GM23338 (cell line): ENCODE measurements around the gene COIL. TPM values are rescaled to one million over a fixed set of nuclear protein-coding genes. Genes with fewer than 3 reads are reported as not detected.

ENCODE experiments used
- ATAC-seq: fragments of 200-7000 bp; cut with Tn5 transposase; 3 replicates; pipeline ENCODE4 v1.9.1; 2020
- DNase-seq: peaks from one replicate; pipeline ENCODE4 v3.0.0-alpha.2; 2015; ENCODE audit warnings: low spot score
- H2AFZ ChIP-seq: fragments of 200-600 bp; sonication (generic); 2 replicates; pipeline ENCODE4 v1.8.0; 2016; ENCODE audit warnings: antibody characterized with exemption, mild to moderate bottlenecking, moderate library complexity
- H3F3A ChIP-seq: fragments of 200-600 bp; sonication (generic); replicated peaks from 2 replicates; pipeline ENCODE4 v1.8.0; 2017; ENCODE audit warnings: antibody characterized with exemption, mixed run types, low read depth
- H3K27ac ChIP-seq: fragments of 200-600 bp; sonication (generic); 2 replicates; pipeline ENCODE4 v1.6.1; 2016; ENCODE audit warnings: low read depth
- H3K27me3 ChIP-seq: fragments of 200-600 bp; sonication (generic); 2 replicates; pipeline ENCODE4 v1.8.0; 2016; ENCODE audit warnings: mild to moderate bottlenecking, mixed run types, moderate library complexity; ENCODE audit not compliant: insufficient read depth
- H3K36me3 ChIP-seq: fragments of 200-600 bp; sonication (generic); 2 replicates; pipeline ENCODE4 v1.8.0; 2016; ENCODE audit warnings: mild to moderate bottlenecking; ENCODE audit not compliant: insufficient read depth
- H3K4me1 ChIP-seq: fragments of 200-600 bp; sonication (generic); 2 replicates; pipeline ENCODE4 v1.8.0; 2016; ENCODE audit warnings: mild to moderate bottlenecking, moderate library complexity; ENCODE audit not compliant: insufficient read depth
- H3K4me2 ChIP-seq: fragments of 200-600 bp; sonication (generic); 2 replicates; pipeline ENCODE4 v1.7.1; 2017; ENCODE audit warnings: mixed run types
- H3K4me3 ChIP-seq: fragments of 200-600 bp; sonication (generic); 2 replicates; pipeline ENCODE4 v1.6.1; 2016; ENCODE audit warnings: mixed run types
- H3K79me2 ChIP-seq: fragments of 200-600 bp; sonication (generic); replicated peaks from 2 replicates; pipeline ENCODE4 v1.8.0; 2017; ENCODE audit warnings: mild to moderate bottlenecking; ENCODE audit not compliant: insufficient read depth
- H3K9me2 ChIP-seq: fragments of 200-600 bp; sonication (generic); 2 replicates; pipeline ENCODE4 v1.8.0; 2017; ENCODE audit not compliant: insufficient read depth
- H4K20me1 ChIP-seq: fragments of 200-600 bp; sonication (generic); replicated peaks from 2 replicates; pipeline ENCODE4 v1.8.0; 2017; ENCODE audit warnings: mild to moderate bottlenecking; ENCODE audit not compliant: insufficient read depth
- H3K27ac Mint-ChIP-seq: 2 replicates; pipeline ENCODE4 v1.8.0; 2020; ENCODE audit warnings: inconsistent platforms, mild to moderate bottlenecking, moderate library complexity, mixed read lengths
- H3K27me3 Mint-ChIP-seq: 3 replicates; pipeline ENCODE4 v1.8.0; 2022; ENCODE audit warnings: low read depth, mild to moderate bottlenecking, moderate library complexity, mixed read lengths, inconsistent platforms; ENCODE audit not compliant: insufficient read depth, poor library complexity
- H3K36me3 Mint-ChIP-seq: 3 replicates; pipeline ENCODE4 v1.8.0; 2021; ENCODE audit warnings: low read depth, mild to moderate bottlenecking, inconsistent platforms, moderate library complexity, mixed read lengths
- H3K4me1 Mint-ChIP-seq: 3 replicates; pipeline ENCODE4 v1.8.0; 2020; ENCODE audit warnings: mild to moderate bottlenecking, inconsistent platforms, mixed read lengths
- H3K4me3 Mint-ChIP-seq: 3 replicates; pipeline ENCODE4 v1.8.0; 2021; ENCODE audit warnings: moderate library complexity, mild to moderate bottlenecking, inconsistent platforms, mixed read lengths
- H3K9me3 Mint-ChIP-seq: 3 replicates; pipeline ENCODE4 v1.8.0; 2020; ENCODE audit warnings: moderate library complexity, mild to moderate bottlenecking, inconsistent platforms, mixed read lengths
- CREB1 ChIP-seq: fragments of 250-450 bp; sonication (Bioruptor Pico); IDR thresholded peaks from 2 replicates; pipeline ENCODE4 v1.5.0; 2020; ENCODE audit warnings: low read depth, mild to moderate bottlenecking, moderate library complexity
- EZH2 ChIP-seq: fragments of 200-600 bp; sonication (generic); IDR thresholded peaks from one replicate; pipeline ENCODE4 v1.8.0; 2017; ENCODE audit warnings: antibody characterized with exemption, mild to moderate bottlenecking, low read depth; ENCODE audit not compliant: unreplicated experiment
- EZH2phosphoT487 ChIP-seq: fragments of 200-600 bp; sonication (generic); IDR thresholded peaks from one replicate; pipeline ENCODE4 v1.8.1; 2018; ENCODE audit warnings: antibody characterized with exemption; ENCODE audit not compliant: unreplicated experiment
- NANOG ChIP-seq: IDR thresholded peaks from 2 replicates; pipeline ENCODE4 v1.6.1; 2016; ENCODE audit warnings: antibody characterized with exemption, borderline replicate concordance
- ZNF114 ChIP-seq: fragments of 250-450 bp; sonication (Bioruptor Pico); IDR thresholded peaks from 2 replicates; pipeline ENCODE4 v1.5.0; 2020; ENCODE audit warnings: mild to moderate bottlenecking, moderate library complexity
- polyA plus RNA-seq: library from polyadenylated mRNA; unstranded; fragments of >200 nt; fragmentation: Nextera tagmentation; extraction: Ambion mirVana; gene quantifications from 2 replicates; pipeline ENCODE4 v1.2.1, GENCODE V29; 2016
- total RNA-seq: library from RNA; depleted of rRNA; stranded (reverse); fragments of >200 nt; shearing (Covaris generic); gene quantifications from 2 replicates; pipeline ENCODE4 v1.2.3, GENCODE V29; 2014
- TF ChIP-seq, protein P1 (sequence below): IDR thresholded peaks from one replicate; pipeline ENCODE4 v1.6.1; 2018; ENCODE audit warnings: antibody characterized with exemption; ENCODE audit not compliant: unreplicated experiment
- TF ChIP-seq, protein P2 (sequence below), 2 experiments: fragments of 200-600 bp in 1 of 2; sonication (generic) in 1 of 2; conservative IDR thresholded peaks; 2 replicates each; pipeline versions ENCODE4 v1.5.1 to v1.6.1; 2016 to 2017; ENCODE audit warnings: antibody characterized with exemption in 2 of 2, low read depth in 2 of 2, mild to moderate bottlenecking in 2 of 2, moderate library complexity in 1 of 2
- TF ChIP-seq, protein P3 (sequence below): IDR thresholded peaks from 2 replicates; pipeline ENCODE4 v1.6.1; 2016; ENCODE audit warnings: antibody characterized with exemption

Gene COIL
- total and polyA plus RNA-seq, 2 experiments from 2014 or later: 18.5 to 32.2 TPM

DNA sequence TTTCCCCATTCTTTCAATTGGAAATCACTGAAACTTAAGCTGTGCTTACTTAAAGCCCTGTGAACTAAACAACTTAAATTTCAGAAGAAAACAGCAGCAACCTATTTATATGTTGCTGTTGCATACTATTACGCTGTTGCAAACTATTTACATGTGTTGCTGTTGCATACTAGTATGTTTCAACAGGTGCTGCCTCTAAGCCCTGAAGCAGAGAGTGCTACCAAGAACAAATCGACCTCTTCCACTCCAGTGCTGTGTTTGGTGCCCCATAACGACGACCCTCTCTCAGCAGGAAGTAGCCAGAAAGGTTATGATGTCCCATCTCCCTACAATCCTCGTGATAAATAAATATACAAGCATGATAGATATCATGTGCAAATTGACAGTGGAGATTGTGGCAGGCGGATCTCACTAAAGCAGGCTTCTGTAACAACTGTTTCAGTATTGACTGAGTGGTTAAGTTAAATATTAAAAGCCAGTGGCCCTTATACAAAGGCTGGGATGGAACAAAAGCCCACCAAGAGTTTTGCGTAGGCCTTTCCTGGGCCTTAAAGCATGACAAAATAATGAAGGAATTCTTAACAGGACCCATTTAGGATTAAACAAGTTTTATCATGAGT, 11.4 kb upstream of the COIL start (continued):
- TF ChIP-seq, protein P1, sequence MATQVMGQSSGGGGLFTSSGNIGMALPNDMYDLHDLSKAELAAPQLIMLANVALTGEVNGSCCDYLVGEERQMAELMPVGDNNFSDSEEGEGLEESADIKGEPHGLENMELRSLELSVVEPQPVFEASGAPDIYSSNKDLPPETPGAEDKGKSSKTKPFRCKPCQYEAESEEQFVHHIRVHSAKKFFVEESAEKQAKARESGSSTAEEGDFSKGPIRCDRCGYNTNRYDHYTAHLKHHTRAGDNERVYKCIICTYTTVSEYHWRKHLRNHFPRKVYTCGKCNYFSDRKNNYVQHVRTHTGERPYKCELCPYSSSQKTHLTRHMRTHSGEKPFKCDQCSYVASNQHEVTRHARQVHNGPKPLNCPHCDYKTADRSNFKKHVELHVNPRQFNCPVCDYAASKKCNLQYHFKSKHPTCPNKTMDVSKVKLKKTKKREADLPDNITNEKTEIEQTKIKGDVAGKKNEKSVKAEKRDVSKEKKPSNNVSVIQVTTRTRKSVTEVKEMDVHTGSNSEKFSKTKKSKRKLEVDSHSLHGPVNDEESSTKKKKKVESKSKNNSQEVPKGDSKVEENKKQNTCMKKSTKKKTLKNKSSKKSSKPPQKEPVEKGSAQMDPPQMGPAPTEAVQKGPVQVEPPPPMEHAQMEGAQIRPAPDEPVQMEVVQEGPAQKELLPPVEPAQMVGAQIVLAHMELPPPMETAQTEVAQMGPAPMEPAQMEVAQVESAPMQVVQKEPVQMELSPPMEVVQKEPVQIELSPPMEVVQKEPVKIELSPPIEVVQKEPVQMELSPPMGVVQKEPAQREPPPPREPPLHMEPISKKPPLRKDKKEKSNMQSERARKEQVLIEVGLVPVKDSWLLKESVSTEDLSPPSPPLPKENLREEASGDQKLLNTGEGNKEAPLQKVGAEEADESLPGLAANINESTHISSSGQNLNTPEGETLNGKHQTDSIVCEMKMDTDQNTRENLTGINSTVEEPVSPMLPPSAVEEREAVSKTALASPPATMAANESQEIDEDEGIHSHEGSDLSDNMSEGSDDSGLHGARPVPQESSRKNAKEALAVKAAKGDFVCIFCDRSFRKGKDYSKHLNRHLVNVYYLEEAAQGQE: no peak
- no peak for TF ChIP-seq EZH2phosphoT487
- TF ChIP-seq ZNF114 (CRISPR knock-in tag): no peak
- TF ChIP-seq, protein P2, sequence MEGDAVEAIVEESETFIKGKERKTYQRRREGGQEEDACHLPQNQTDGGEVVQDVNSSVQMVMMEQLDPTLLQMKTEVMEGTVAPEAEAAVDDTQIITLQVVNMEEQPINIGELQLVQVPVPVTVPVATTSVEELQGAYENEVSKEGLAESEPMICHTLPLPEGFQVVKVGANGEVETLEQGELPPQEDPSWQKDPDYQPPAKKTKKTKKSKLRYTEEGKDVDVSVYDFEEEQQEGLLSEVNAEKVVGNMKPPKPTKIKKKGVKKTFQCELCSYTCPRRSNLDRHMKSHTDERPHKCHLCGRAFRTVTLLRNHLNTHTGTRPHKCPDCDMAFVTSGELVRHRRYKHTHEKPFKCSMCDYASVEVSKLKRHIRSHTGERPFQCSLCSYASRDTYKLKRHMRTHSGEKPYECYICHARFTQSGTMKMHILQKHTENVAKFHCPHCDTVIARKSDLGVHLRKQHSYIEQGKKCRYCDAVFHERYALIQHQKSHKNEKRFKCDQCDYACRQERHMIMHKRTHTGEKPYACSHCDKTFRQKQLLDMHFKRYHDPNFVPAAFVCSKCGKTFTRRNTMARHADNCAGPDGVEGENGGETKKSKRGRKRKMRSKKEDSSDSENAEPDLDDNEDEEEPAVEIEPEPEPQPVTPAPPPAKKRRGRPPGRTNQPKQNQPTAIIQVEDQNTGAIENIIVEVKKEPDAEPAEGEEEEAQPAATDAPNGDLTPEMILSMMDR (conservative IDR thresholded peaks at IDR 0.05; ENCODE audit: low read depth in 2 of 2): no peak
- TF ChIP-seq EZH2: no peak
- TF ChIP-seq NANOG: no peak
- no peak for TF ChIP-seq CREB1 (CRISPR knock-in tag)
- TF ChIP-seq, protein P3, sequence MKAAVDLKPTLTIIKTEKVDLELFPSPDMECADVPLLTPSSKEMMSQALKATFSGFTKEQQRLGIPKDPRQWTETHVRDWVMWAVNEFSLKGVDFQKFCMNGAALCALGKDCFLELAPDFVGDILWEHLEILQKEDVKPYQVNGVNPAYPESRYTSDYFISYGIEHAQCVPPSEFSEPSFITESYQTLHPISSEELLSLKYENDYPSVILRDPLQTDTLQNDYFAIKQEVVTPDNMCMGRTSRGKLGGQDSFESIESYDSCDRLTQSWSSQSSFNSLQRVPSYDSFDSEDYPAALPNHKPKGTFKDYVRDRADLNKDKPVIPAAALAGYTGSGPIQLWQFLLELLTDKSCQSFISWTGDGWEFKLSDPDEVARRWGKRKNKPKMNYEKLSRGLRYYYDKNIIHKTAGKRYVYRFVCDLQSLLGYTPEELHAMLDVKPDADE: no peak

DNA sequence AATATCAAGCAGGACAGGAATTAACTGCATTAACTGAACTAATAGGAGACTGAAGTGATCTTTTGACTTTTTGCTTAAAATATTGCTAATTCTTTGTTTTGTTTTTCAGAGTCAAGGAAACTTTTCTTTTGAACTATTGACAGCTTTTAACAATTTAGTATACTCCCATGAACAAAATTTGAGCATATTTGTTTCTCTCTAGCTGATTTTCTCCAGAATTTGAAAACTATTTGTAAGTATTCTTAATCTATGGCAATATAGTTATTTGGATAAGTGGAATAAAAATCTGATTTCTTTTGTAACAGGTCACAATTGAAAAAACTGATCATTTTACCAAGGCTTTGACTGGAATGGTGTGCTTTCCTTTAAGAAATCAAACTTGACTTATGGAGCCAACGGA, 10.1 kb upstream of the COIL start:
- H3K4me3 Mint-ChIP-seq: no peak overlapping the region
- ATAC-seq (no peak), DNase-seq (no peak)
- Histone ChIP-seq H3F3A (no peaks in the 10 kb centered on the region), H2AFZ (no peak overlapping the region), H4K20me1 (no peaks in the 10 kb centered on the region), H3K36me3 (no peaks in the 10 kb centered on the region), H3K4me1 (peaks cover 4% of the 10 kb centered on the region; the same call in 1 of the 2 replicates), H3K9me2 (no peaks in the 10 kb centered on the region), H3K4me2 (no peak overlapping the region), H3K4me3 (no peak overlapping the region), H3K27me3 (no peaks in the 10 kb centered on the region), H3K27ac (no peak overlapping the region), H3K79me2 (no peaks in the 10 kb centered on the region)
- peaks cover 38% of the 10 kb centered on the region for H3K9me3 Mint-ChIP-seq
- H3K27me3 Mint-ChIP-seq: peaks cover 6% of the 10 kb centered on the region
- peaks cover 18% of the 10 kb centered on the region; the same call in 1 of the 3 replicates for H3K36me3 Mint-ChIP-seq
- H3K27ac Mint-ChIP-seq: no peak overlapping the region
- peaks cover 18% of the 10 kb centered on the region for H3K4me1 Mint-ChIP-seq
- TF ChIP-seq ZNF114 (CRISPR knock-in tag) (no peak), CREB1 (CRISPR knock-in tag) (no peak), NANOG (no peak), EZH2phosphoT487 (no peak)
- TF ChIP-seq, protein P1: no peak
- TF ChIP-seq, protein P2 (conservative IDR thresholded peaks at IDR 0.05; ENCODE audit: low read depth in 2 of 2): no peak
